ENCODE measurements around the gene VAV2.

GRCh38 chr9:133771486-133772482 is 220.3 kb downstream of the VAV2 start:
- TF ChIP-seq CTCF (IDR thresholded peaks at IDR 0.05) (no peak), POLR2A (IDR thresholded peaks at IDR 0.05) (no peak)

Data from heart left ventricle (tissue), 13 donors.